ENCODE data around the gene EFCAB7.

The EFCAB7 gene

GRCh38 chr1:63593303-63593885, 70.1 kb downstream of the EFCAB7 start, which contains the start of gene PGM1:
Gene PGM1 (plus strand): TSS chr1:63593411. CDS start chr1:63593489, 78 bp downstream.
- Histone ChIP-seq H3K27me3 (ENCODE audit: low read length) (no peaks in the 10 kb centered on the region), H3K4me3 (ENCODE audit: insufficient read depth, low read length, poor library complexity, severe bottlenecking) (peak within 1 kb of the TSS; percentile 63), H3K79me2 (ENCODE audit: insufficient read depth, low read length) (peaks cover 23% of the 10 kb centered on the region), H3K4me2 (ENCODE audit: low read depth, low read length, poor library complexity, severe bottlenecking) (peak within 1 kb of the TSS; percentile 51), H3K36me3 (ENCODE audit: low read length) (no peaks in the 10 kb centered on the region; the same call in 1 of the 2 replicates), H3K9me3 (ENCODE audit: insufficient read depth, low read length) (no peaks in the 10 kb centered on the region), H4K20me1 (ENCODE audit: low read depth, low read length) (no peaks in the 10 kb centered on the region), H3K27ac (ENCODE audit: low read depth, low read length) (peak within 1 kb of the TSS; percentile 76), H3K9ac (ENCODE audit: low read length) (peak within 1 kb of the TSS; percentile 73), H3F3A (ENCODE audit: insufficient read depth) (peaks cover 6% of the 10 kb centered on the region; the same call in 1 of the 2 replicates), H3K9me2 (replicated peaks; ENCODE audit: insufficient read depth, low read length) (no peaks in the 10 kb centered on the region), H2AFZ (ENCODE audit: low read depth, low read length, severe bottlenecking) (peak within 1 kb of the TSS; percentile 42)
- no peak for TF ChIP-seq EZH2phosphoT487 (conservative IDR thresholded peaks at IDR 0.05; ENCODE audit: low read length)
- TF ChIP-seq CTCF (IDR thresholded peaks at IDR 0.05; ENCODE audit: insufficient read depth, low read length, poor library complexity, severe bottlenecking) = no peak

- Histone ChIP-seq H3K79me2 (ENCODE audit: insufficient read depth, low read length) (peaks cover 23% of the 10 kb centered on the region), H3K27me3 (ENCODE audit: low read length) (no peaks in the 10 kb centered on the region), H3K36me3 (ENCODE audit: low read length) (no peaks in the 10 kb centered on the region; the same call in 1 of the 2 replicates), H2AFZ (ENCODE audit: low read depth, low read length, severe bottlenecking) (peak overlapping the region; percentile 42), H3K9ac (ENCODE audit: low read length) (peak overlapping the region; percentile 73), H3F3A (ENCODE audit: insufficient read depth) (peaks cover 6% of the 10 kb centered on the region; the same call in 1 of the 2 replicates), H3K4me3 (ENCODE audit: insufficient read depth, low read length, poor library complexity, severe bottlenecking) (peak overlapping the region; percentile 63), H3K9me3 (ENCODE audit: insufficient read depth, low read length) (no peaks in the 10 kb centered on the region), H3K27ac (ENCODE audit: low read depth, low read length) (peak overlapping the region; percentile 76), H3K9me2 (replicated peaks; ENCODE audit: insufficient read depth, low read length) (no peaks in the 10 kb centered on the region), H3K4me2 (ENCODE audit: low read depth, low read length, poor library complexity, severe bottlenecking) (peak overlapping the region; percentile 51), H4K20me1 (ENCODE audit: low read depth, low read length) (no peaks in the 10 kb centered on the region)
- TF ChIP-seq CTCF (IDR thresholded peaks at IDR 0.05; ENCODE audit: insufficient read depth, low read length, poor library complexity, severe bottlenecking) = no peak
- no peak for TF ChIP-seq EZH2phosphoT487 (conservative IDR thresholded peaks at IDR 0.05; ENCODE audit: low read length)
Observed at GRCh38 chr1:63593886-63594605, 70.7 kb downstream of the EFCAB7 start.

GRCh38 chr1:63595435-63595834, 72.1 kb downstream of the EFCAB7 start:
- Histone ChIP-seq H3K4me2 (ENCODE audit: low read depth, low read length, poor library complexity, severe bottlenecking) (peak overlapping the region; percentile 51), H3K27ac (ENCODE audit: low read depth, low read length) (no peak overlapping the region), H3K36me3 (ENCODE audit: low read length) (no peaks in the 10 kb centered on the region; the same call in 1 of the 2 replicates), H3K9me2 (replicated peaks; ENCODE audit: insufficient read depth, low read length) (no peaks in the 10 kb centered on the region), H3K79me2 (ENCODE audit: insufficient read depth, low read length) (peaks cover 28% of the 10 kb centered on the region), H2AFZ (ENCODE audit: low read depth, low read length, severe bottlenecking) (no peak overlapping the region), H3F3A (ENCODE audit: insufficient read depth) (peaks cover 6% of the 10 kb centered on the region; the same call in 1 of the 2 replicates), H3K4me3 (ENCODE audit: insufficient read depth, low read length, poor library complexity, severe bottlenecking) (no peak overlapping the region), H4K20me1 (ENCODE audit: low read depth, low read length) (no peaks in the 10 kb centered on the region), H3K27me3 (ENCODE audit: low read length) (no peaks in the 10 kb centered on the region), H3K9me3 (ENCODE audit: insufficient read depth, low read length) (no peaks in the 10 kb centered on the region), H3K9ac (ENCODE audit: low read length) (no peak overlapping the region)
- no peak for TF ChIP-seq CTCF (IDR thresholded peaks at IDR 0.05; ENCODE audit: insufficient read depth, low read length, poor library complexity, severe bottlenecking)
- TF ChIP-seq EZH2phosphoT487 (conservative IDR thresholded peaks at IDR 0.05; ENCODE audit: low read length) = no peak
